Right lobe of liver (tissue), 4 donors: Measurements from ENCODE around the gene PCDHGB3.

Experiments used
- POLR2A ChIP-seq: fragments of 450-650 bp; IDR thresholded peaks from one replicate; pipeline ENCODE4 v1.6.1; 2017; ENCODE audit warnings: antibody characterized with exemption, mild to moderate bottlenecking
- TF ChIP-seq, protein P1 (sequence below), 4 donors: fragments of 200-600 bp in 3 of 4; fragments of 450-650 bp in 1 of 4; IDR thresholded peaks; one replicate each; pipeline versions ENCODE4 v1.5.1 to v1.8.0; 2016 to 2022; ENCODE audit warnings: antibody characterized with exemption in 4 of 4, mild to moderate bottlenecking in 2 of 4
- donor health status: DM: no; HTN: no; CAD: no.
- donor health status: DM: no; HTN: no; CAD: no.
- donor health status: DM: no; HTN: yes; CAD: no.

- TF ChIP-seq, protein P1, sequence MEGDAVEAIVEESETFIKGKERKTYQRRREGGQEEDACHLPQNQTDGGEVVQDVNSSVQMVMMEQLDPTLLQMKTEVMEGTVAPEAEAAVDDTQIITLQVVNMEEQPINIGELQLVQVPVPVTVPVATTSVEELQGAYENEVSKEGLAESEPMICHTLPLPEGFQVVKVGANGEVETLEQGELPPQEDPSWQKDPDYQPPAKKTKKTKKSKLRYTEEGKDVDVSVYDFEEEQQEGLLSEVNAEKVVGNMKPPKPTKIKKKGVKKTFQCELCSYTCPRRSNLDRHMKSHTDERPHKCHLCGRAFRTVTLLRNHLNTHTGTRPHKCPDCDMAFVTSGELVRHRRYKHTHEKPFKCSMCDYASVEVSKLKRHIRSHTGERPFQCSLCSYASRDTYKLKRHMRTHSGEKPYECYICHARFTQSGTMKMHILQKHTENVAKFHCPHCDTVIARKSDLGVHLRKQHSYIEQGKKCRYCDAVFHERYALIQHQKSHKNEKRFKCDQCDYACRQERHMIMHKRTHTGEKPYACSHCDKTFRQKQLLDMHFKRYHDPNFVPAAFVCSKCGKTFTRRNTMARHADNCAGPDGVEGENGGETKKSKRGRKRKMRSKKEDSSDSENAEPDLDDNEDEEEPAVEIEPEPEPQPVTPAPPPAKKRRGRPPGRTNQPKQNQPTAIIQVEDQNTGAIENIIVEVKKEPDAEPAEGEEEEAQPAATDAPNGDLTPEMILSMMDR (IDR thresholded peaks at IDR 0.05) = no peak
- no peak for TF ChIP-seq POLR2A
Observed at GRCh38 chr5:141388661-141389060, 18.6 kb downstream of the PCDHGB3 start.
